PFSK-1 (cell line): ENCODE measurements around the gene ADAM11.

Experiments used
- FOXP2 ChIP-seq: optimal IDR thresholded peaks from 2 replicates; pipeline ENCODE3; 2011; ENCODE audit warnings: borderline replicate concordance, control low read depth, inconsistent platforms; ENCODE audit not compliant: insufficient read depth; ENCODE audit errors: extremely low read length, extremely low read depth
- POLR2AphosphoS5 ChIP-seq: IDR thresholded peaks from 2 replicates; pipeline ENCODE4 v1.6.1; 2012; ENCODE audit warnings: low read depth, mild to moderate bottlenecking, control low read depth, low read length, moderate library complexity
- REST ChIP-seq, 2 experiments: IDR thresholded peaks; 2 replicates each; pipeline versions ENCODE4 v1.6.1 to v1.8.0; 2011 to 2012; ENCODE audit warnings: low read depth in 2 of 2, low read length in 2 of 2, control low read depth in 1 of 2, inconsistent platforms in 1 of 2, mild to moderate bottlenecking in 1 of 2, moderate library complexity in 1 of 2; ENCODE audit not compliant: insufficient read depth in 1 of 2
- TAF1 ChIP-seq: IDR thresholded peaks from 2 replicates; pipeline ENCODE4 v1.6.1; 2012; ENCODE audit warnings: low read length, control low read depth, borderline replicate concordance; ENCODE audit not compliant: insufficient read depth

DNA sequence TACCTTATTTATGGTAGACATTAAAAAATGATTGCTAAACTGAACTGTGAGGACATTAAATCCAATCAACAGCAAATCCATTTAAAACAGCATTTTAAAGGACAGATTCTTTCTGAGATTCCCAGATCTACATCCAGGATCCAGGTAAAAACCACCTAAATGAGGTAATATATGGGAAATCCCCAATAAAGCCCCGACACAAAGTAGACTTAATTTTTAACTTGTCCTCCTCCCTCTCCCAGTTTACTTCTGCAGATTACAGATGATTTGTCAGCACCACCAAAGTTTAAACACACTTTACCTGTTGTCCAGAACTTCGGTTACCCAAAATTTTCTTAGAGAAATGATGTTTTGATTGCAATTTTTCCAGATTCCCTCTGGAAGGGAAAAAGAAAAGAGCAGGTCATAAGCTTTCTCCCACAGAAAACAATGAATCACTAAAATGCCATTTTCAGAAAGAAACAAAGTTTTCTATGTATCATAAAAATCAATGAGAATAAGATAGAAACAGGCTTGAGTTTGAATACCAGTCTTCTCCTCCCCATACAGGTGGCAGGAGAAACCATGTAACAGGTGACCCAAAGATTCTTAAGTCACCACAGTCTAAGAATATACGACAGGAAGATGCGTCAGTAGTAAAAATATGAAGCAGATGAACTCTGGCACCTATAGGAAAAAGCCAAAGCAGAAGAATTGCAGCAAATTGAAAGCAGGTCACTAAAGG lies 48.5 kb downstream of the ADAM11 start:
- no peak for TF ChIP-seq REST (IDR thresholded peaks at IDR 0.05; ENCODE audit: insufficient read depth in 1 of 2, low read depth in 2 of 2, low read length in 2 of 2)
- no peak for TF ChIP-seq POLR2AphosphoS5
- no peak for TF ChIP-seq TAF1
- TF ChIP-seq FOXP2, result no peak
